ENCODE data around the gene ITFG1.
"Not testable (repeated sequence)": the region's sequence is repeated elsewhere in the genome, so short reads cannot be mapped to it uniquely, and the experiment has no call there.

Gene ITFG1

GRCh38 chr16:47181066-47181465, 279.8 kb downstream of the ITFG1 start:
- not testable (repeated sequence) for H3K27me3 ChIP-seq (ENCODE audit: insufficient read depth, low read length); H3K4me1 ChIP-seq (ENCODE audit: insufficient read depth, low read length); H3K36me3 ChIP-seq (ENCODE audit: insufficient read depth, low read length); H3K9me3 ChIP-seq (ENCODE audit: insufficient read depth, low read depth, low read length); H3K27ac ChIP-seq (ENCODE audit: low read depth, low read length); H3K4me3 ChIP-seq (ENCODE audit: low read length); H3K9ac ChIP-seq (ENCODE audit: low read depth, low read length)
- 95% methylated on average over 28 of the region's 31 CpGs for WGBS

- Histone ChIP-seq H3K9me3 (ENCODE audit: insufficient read depth, low read depth, low read length) (peaks cover 5% of the 10 kb centered on the region), H3K27ac (ENCODE audit: low read depth, low read length) (no peak overlapping the region), H3K27me3 (ENCODE audit: insufficient read depth, low read length) (no peaks in the 10 kb centered on the region), H3K9ac (ENCODE audit: low read depth, low read length) (no peak overlapping the region), H3K4me3 (ENCODE audit: low read length) (no peak overlapping the region), H3K36me3 (ENCODE audit: insufficient read depth, low read length) (no peaks in the 10 kb centered on the region), H3K4me1 (ENCODE audit: insufficient read depth, low read length) (no peaks in the 10 kb centered on the region)
- WGBS, result 94% methylated on average over 8 of the region's 8 CpGs
Observed at GRCh38 chr16:47180073-47180472, 280.8 kb downstream of the ITFG1 start.

DNA sequence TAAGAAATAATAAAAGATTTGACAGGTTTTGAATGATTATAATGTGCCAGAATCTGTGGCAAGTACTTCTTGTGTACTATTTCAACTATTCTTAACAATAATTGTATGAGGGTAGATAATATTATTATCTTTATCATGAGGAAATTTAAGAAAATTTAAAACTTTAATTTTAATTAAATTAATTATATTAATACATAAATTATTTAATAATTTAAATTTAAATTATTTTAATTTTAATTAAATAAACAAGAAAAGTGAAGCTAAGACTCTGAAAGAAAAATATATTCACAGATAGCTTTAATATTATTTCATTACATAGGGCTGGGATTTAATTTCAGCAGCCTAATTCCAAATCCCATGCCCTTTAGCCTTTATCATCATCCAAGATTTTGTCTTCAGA, 285.7 kb downstream of the ITFG1 start:
- no peak overlapping the region for H3K4me3 ChIP-seq (ENCODE audit: low read length)
- H3K36me3 ChIP-seq (ENCODE audit: insufficient read depth, low read length), result no peaks in the 10 kb centered on the region
- no peak overlapping the region for H3K27ac ChIP-seq (ENCODE audit: low read depth, low read length)
- H3K4me1 ChIP-seq (ENCODE audit: insufficient read depth, low read length), result no peaks in the 10 kb centered on the region
- H3K9ac ChIP-seq (ENCODE audit: low read depth, low read length), result no peak overlapping the region
- no peaks in the 10 kb centered on the region for H3K9me3 ChIP-seq (ENCODE audit: insufficient read depth, low read depth, low read length)
- no peaks in the 10 kb centered on the region for H3K27me3 ChIP-seq (ENCODE audit: insufficient read depth, low read length)

GRCh38 chr16:47162670-47163420, 298.0 kb downstream of the ITFG1 start:
- no peak overlapping the region for H3K27ac ChIP-seq (ENCODE audit: low read depth, low read length)
- H3K36me3 ChIP-seq (ENCODE audit: insufficient read depth, low read length), result 0 out of 2 replicates have a peak, but pooled peaks cover 4% of the 10 kb centered on the region
- H3K4me3 ChIP-seq (ENCODE audit: low read length), result no peak overlapping the region
- 92% methylated on average over 9 of the region's 10 CpGs for WGBS
- H3K4me1 ChIP-seq (ENCODE audit: insufficient read depth, low read length), result peaks cover 21% of the 10 kb centered on the region
- no peaks in the 10 kb centered on the region for H3K27me3 ChIP-seq (ENCODE audit: insufficient read depth, low read length)
- H3K9me3 ChIP-seq (ENCODE audit: insufficient read depth, low read depth, low read length), result no peaks in the 10 kb centered on the region
- no peak overlapping the region for H3K9ac ChIP-seq (ENCODE audit: low read depth, low read length)

DNA sequence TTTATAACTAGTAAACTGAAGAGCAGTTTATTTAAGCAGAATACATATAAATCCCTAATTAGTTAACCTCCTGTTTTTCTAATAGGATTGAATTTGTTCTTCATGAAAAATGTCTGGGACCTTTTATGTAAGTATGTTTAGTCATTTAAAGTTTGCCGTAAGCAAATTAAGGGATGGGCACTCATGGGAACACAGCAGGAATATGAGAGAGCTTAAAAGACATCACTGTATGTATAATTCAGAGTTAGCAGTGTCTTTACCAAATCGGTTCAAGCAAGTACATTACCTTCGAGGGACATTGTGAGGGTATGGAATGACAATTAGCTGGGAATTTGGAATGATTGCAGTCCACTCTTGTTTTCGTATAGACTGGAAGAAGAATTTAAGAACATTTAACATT, 299.4 kb downstream of the ITFG1 start:
- WGBS, result 92% methylated on average over 3 of the region's 4 CpGs
- H3K4me3 ChIP-seq (ENCODE audit: low read length), result no peak overlapping the region
- peaks cover 9% of the 10 kb centered on the region for H3K4me1 ChIP-seq (ENCODE audit: insufficient read depth, low read length)
- no peak overlapping the region for H3K9ac ChIP-seq (ENCODE audit: low read depth, low read length)
- H3K9me3 ChIP-seq (ENCODE audit: insufficient read depth, low read depth, low read length), result no peaks in the 10 kb centered on the region
- H3K27ac ChIP-seq (ENCODE audit: low read depth, low read length), result no peak overlapping the region
- H3K36me3 ChIP-seq (ENCODE audit: insufficient read depth, low read length), result 0 out of 2 replicates have a peak, but pooled peaks cover 4% of the 10 kb centered on the region
- no peaks in the 10 kb centered on the region for H3K27me3 ChIP-seq (ENCODE audit: insufficient read depth, low read length)

GRCh38 chr16:47160422-47160821, 300.4 kb downstream of the ITFG1 start:
- no peaks in the 10 kb centered on the region for H3K27me3 ChIP-seq (ENCODE audit: insufficient read depth, low read length)
- H3K9me3 ChIP-seq (ENCODE audit: insufficient read depth, low read depth, low read length), result no peaks in the 10 kb centered on the region
- 0 out of 2 replicates have a peak, but pooled peaks cover 4% of the 10 kb centered on the region for H3K36me3 ChIP-seq (ENCODE audit: insufficient read depth, low read length)
- H3K4me3 ChIP-seq (ENCODE audit: low read length), result no peak overlapping the region
- no peak overlapping the region for H3K27ac ChIP-seq (ENCODE audit: low read depth, low read length)
- WGBS, result 95% methylated on average over 3 of the region's 3 CpGs
- no peaks in the 10 kb centered on the region for H3K4me1 ChIP-seq (ENCODE audit: insufficient read depth, low read length)
- H3K9ac ChIP-seq (ENCODE audit: low read depth, low read length), result no peak overlapping the region

GRCh38 chr16:47158992-47159391, 301.9 kb downstream of the ITFG1 start:
- no peak overlapping the region for H3K4me3 ChIP-seq (ENCODE audit: low read length)
- H3K9ac ChIP-seq (ENCODE audit: low read depth, low read length), result no peak overlapping the region
- H3K9me3 ChIP-seq (ENCODE audit: insufficient read depth, low read depth, low read length), result no peaks in the 10 kb centered on the region
- no peaks in the 10 kb centered on the region for H3K4me1 ChIP-seq (ENCODE audit: insufficient read depth, low read length)
- H3K27me3 ChIP-seq (ENCODE audit: insufficient read depth, low read length), result no peaks in the 10 kb centered on the region
- no peak overlapping the region for H3K27ac ChIP-seq (ENCODE audit: low read depth, low read length)
- H3K36me3 ChIP-seq (ENCODE audit: insufficient read depth, low read length), result 0 out of 2 replicates have a peak, but pooled peaks cover 4% of the 10 kb centered on the region

GRCh38 chr16:47156680-47157215, 304.1 kb downstream of the ITFG1 start:
- Histone ChIP-seq H3K36me3 (ENCODE audit: insufficient read depth, low read length) (peaks cover 21% of the 10 kb centered on the region), H3K4me1 (ENCODE audit: insufficient read depth, low read length) (no peaks in the 10 kb centered on the region)
- WGBS, result 91% methylated on average over 3 of the region's 3 CpGs

GRCh38 chr16:47152501-47152900, 308.4 kb downstream of the ITFG1 start:
- Histone ChIP-seq H3K9me3 (ENCODE audit: insufficient read depth, low read depth, low read length) (peaks cover 25% of the 10 kb centered on the region), H3K36me3 (ENCODE audit: insufficient read depth, low read length) (peaks cover 18% of the 10 kb centered on the region)
- WGBS, result 95% methylated on average over 9 of the region's 9 CpGs
- not testable (repeated sequence) for H3K27ac ChIP-seq (ENCODE audit: low read depth, low read length); H3K4me3 ChIP-seq (ENCODE audit: low read length); H3K27me3 ChIP-seq (ENCODE audit: insufficient read depth, low read length); H3K9ac ChIP-seq (ENCODE audit: low read depth, low read length); H3K4me1 ChIP-seq (ENCODE audit: insufficient read depth, low read length)

More at GRCh38 chr16:47156680-47157215, 304.1 kb downstream of the ITFG1 start:
- H3K4me3 ChIP-seq (ENCODE audit: low read length), result no peak overlapping the region
- no peak overlapping the region for H3K9ac ChIP-seq (ENCODE audit: low read depth, low read length)
- H3K27me3 ChIP-seq (ENCODE audit: insufficient read depth, low read length), result no peaks in the 10 kb centered on the region
- H3K9me3 ChIP-seq (ENCODE audit: insufficient read depth, low read depth, low read length), result peaks cover 20% of the 10 kb centered on the region
- no peak overlapping the region for H3K27ac ChIP-seq (ENCODE audit: low read depth, low read length)

DNA sequence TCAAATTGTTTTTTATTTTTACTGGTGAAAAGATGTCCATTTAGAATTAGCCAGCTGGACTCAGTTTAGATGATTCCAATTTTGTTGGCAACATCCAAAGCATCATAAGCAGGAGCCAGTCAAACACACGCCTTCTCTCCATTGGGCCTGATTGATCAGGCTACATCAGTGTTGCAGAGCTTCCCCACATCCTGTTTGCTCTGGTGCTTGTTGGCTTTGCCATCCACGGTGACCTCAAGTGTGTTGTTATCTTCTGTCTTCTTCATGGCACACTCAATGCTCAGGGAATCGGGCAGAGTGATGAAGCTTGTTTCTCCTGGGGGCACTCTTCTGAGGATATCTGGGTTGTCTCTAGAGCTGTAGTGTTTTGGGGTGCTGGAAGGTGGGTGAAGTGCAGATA, 310.8 kb downstream of the ITFG1 start:
- Histone ChIP-seq H3K9ac (ENCODE audit: low read depth, low read length) (no peak overlapping the region), H3K36me3 (ENCODE audit: insufficient read depth, low read length) (peaks cover 18% of the 10 kb centered on the region), H3K27ac (ENCODE audit: low read depth, low read length) (no peak overlapping the region), H3K4me3 (ENCODE audit: low read length) (no peak overlapping the region), H3K27me3 (ENCODE audit: insufficient read depth, low read length) (peaks cover 13% of the 10 kb centered on the region), H3K4me1 (ENCODE audit: insufficient read depth, low read length) (no peaks in the 10 kb centered on the region), H3K9me3 (ENCODE audit: insufficient read depth, low read depth, low read length) (peaks cover 25% of the 10 kb centered on the region)
- 91% methylated on average over 3 of the region's 3 CpGs for WGBS

DNA sequence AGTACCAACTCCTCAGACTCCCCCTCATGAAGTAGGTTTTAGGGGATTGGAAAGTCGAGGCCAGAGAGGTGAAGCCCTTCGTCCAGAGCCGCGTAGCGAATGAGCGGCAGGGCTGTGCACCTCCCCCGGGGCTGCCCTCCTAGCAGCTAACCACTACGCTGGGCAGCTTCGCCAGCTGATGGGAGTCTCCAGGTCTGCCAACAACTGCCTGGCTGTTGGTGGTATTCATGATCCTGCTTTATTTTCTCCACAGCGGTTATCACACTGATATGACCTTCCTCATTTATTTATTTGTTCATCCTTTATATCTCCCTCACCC, 316.3 kb downstream of the ITFG1 start:
- peaks cover 17% of the 10 kb centered on the region for H3K4me1 ChIP-seq (ENCODE audit: insufficient read depth, low read length)
- H3K36me3 ChIP-seq (ENCODE audit: insufficient read depth, low read length), result no peaks in the 10 kb centered on the region
- H3K27ac ChIP-seq (ENCODE audit: low read depth, low read length), result no peak overlapping the region
- peaks cover 36% of the 10 kb centered on the region for H3K27me3 ChIP-seq (ENCODE audit: insufficient read depth, low read length)
- peak overlapping the region; percentile 60 for H3K9ac ChIP-seq (ENCODE audit: low read depth, low read length)
- no peaks in the 10 kb centered on the region for H3K9me3 ChIP-seq (ENCODE audit: insufficient read depth, low read depth, low read length)
- 27% methylated on average over 10 of the region's 10 CpGs for WGBS
- H3K4me3 ChIP-seq (ENCODE audit: low read length), result peak overlapping the region; percentile 85

Data from HUES64 (cell line).